Fibroblast of lung (primary cell): Measurements from ENCODE around the gene PATJ. TPM values are rescaled to one million over a fixed set of nuclear protein-coding genes. Genes with fewer than 3 reads are reported as not detected.

ENCODE experiments used
- DNase-seq, 2 donors: peaks; one replicate each; pipeline versions ENCODE4 v3.0.0 to v3.0.0-alpha.2; 2010; ENCODE audit warnings: low read depth in 2 of 2
- H2AFZ ChIP-seq: 2 replicates; pipeline ENCODE4 v1.5.1; 2012; ENCODE audit warnings: low read length, control low read depth, inconsistent platforms
- H3K27ac ChIP-seq: 2 replicates; pipeline ENCODE4 v1.5.1; 2011; ENCODE audit warnings: low read length, control low read depth; ENCODE audit not compliant: insufficient read depth
- H3K27me3 ChIP-seq: 2 replicates; pipeline ENCODE4 v1.5.1; 2011; ENCODE audit warnings: mild to moderate bottlenecking, low read length; ENCODE audit not compliant: control insufficient read depth, insufficient read depth
- H3K36me3 ChIP-seq: 2 replicates; pipeline ENCODE4 v1.5.1; 2011; ENCODE audit warnings: low read length; ENCODE audit not compliant: control insufficient read depth, insufficient read depth
- H3K4me1 ChIP-seq: 2 replicates; pipeline ENCODE4 v1.5.1; 2011; ENCODE audit warnings: low read length; ENCODE audit not compliant: control insufficient read depth, insufficient read depth; ENCODE audit errors: extremely low read depth
- H3K4me2 ChIP-seq: 2 replicates; pipeline ENCODE4 v1.5.1; 2011; ENCODE audit warnings: low read length, control low read depth; ENCODE audit not compliant: insufficient read depth; ENCODE audit errors: extremely low read depth
- H3K4me3 ChIP-seq, 4 experiments: fragments of 200-600 bp in 1 of 4; sonication (generic) in 1 of 4; replicated peaks in 1 of 4; 2 replicates each; pipeline ENCODE4 v1.5.1; 2011 to 2016; ENCODE audit warnings: low read length in 4 of 4, low read depth in 3 of 4, mild to moderate bottlenecking in 3 of 4, control low read depth in 2 of 4, inconsistent platforms in 1 of 4, mixed read lengths in 1 of 4; ENCODE audit not compliant: insufficient read depth in 1 of 4; ENCODE audit errors: control extremely low read depth in 1 of 4
- H3K79me2 ChIP-seq: 2 replicates; pipeline ENCODE4 v1.5.1; 2012; ENCODE audit warnings: mild to moderate bottlenecking, low read length, inconsistent platforms; ENCODE audit not compliant: control insufficient read depth, insufficient read depth
- H3K9ac ChIP-seq: 2 replicates; pipeline ENCODE4 v1.5.1; 2011; ENCODE audit warnings: mild to moderate bottlenecking, low read length, control low read depth; ENCODE audit not compliant: insufficient read depth
- H3K9me3 ChIP-seq: 2 replicates; pipeline ENCODE4 v1.5.1; 2012; ENCODE audit warnings: low read depth, low read length; ENCODE audit not compliant: control insufficient read depth, insufficient read depth
- H4K20me1 ChIP-seq: 2 replicates; pipeline ENCODE4 v1.5.1; 2011; ENCODE audit warnings: low read length; ENCODE audit not compliant: control insufficient read depth, insufficient read depth; ENCODE audit errors: extremely low read depth
- CTCF ChIP-seq, 2 donors: IDR thresholded peaks in 1 of 2; conservative IDR thresholded peaks in 1 of 2; 1 replicate in 1 of 2; 2 replicates in 1 of 2; pipeline ENCODE4 v1.5.1; 2011 to 2012; ENCODE audit warnings: low read length in 2 of 2, control low read depth in 1 of 2, inconsistent platforms in 1 of 2, low read depth in 1 of 2, mild to moderate bottlenecking in 1 of 2
- EZH2 ChIP-seq: IDR thresholded peaks from 2 replicates; pipeline ENCODE4 v1.5.1; 2012; ENCODE audit warnings: low read length, control low read depth, mild to moderate bottlenecking; ENCODE audit errors: missing control alignments
- polyA plus RNA-seq, 2 donors: library from polyadenylated mRNA; depleted of rRNA in 1 of 2; stranded (reverse) in 1 of 2; unstranded in 1 of 2; fragments of >200 nt; gene quantifications; 2 replicates each; pipeline ENCODE4 v1.2.1, GENCODE V29; 2011 to 2012; ENCODE audit warnings: missing spikeins in 1 of 2
- total RNA-seq: library from RNA; depleted of rRNA; stranded (reverse); fragments of >200 nt; gene quantifications from 2 replicates; pipeline ENCODE4 v1.2.1, GENCODE V29; 2014

Gene PATJ
- total and polyA plus RNA-seq, 2 donors (not counting 1 experiment from before 2014, with no cell fraction given), result 2.5 to 12.4 TPM

GRCh38 chr1:61910035-61910434 lies 167.8 kb downstream of the PATJ start:
- Histone ChIP-seq H2AFZ (no peak overlapping the region), H3K27ac (no peak overlapping the region), H3K4me2 (no peak overlapping the region), H3K9ac (no peak overlapping the region), H4K20me1 (no peaks in the 10 kb centered on the region), H3K27me3 (no peaks in the 10 kb centered on the region), H3K36me3 (no peaks in the 10 kb centered on the region), H3K79me2 (no peaks in the 10 kb centered on the region), H3K4me1 (no peaks in the 10 kb centered on the region), H3K4me3 (no peak overlapping the region), H3K9me3 (no peaks in the 10 kb centered on the region)
- TF ChIP-seq CTCF (conservative IDR thresholded peaks at IDR 0.05 in 1 of 2, IDR thresholded peaks at IDR 0.05 in 1 of 2; ENCODE audit: low read depth in 1 of 2, low read length in 2 of 2) (no peak), EZH2 (no peak)
- DNase-seq, result no peak

GRCh38 chr1:61914823-61915482 lies 172.7 kb downstream of the PATJ start:
- Histone ChIP-seq H2AFZ (no peak overlapping the region), H3K9me3 (no peaks in the 10 kb centered on the region), H3K4me2 (no peak overlapping the region), H3K79me2 (no peaks in the 10 kb centered on the region), H3K9ac (no peak overlapping the region), H3K27me3 (no peaks in the 10 kb centered on the region), H3K4me1 (no peaks in the 10 kb centered on the region), H4K20me1 (no peaks in the 10 kb centered on the region), H3K4me3 (no peak overlapping the region), H3K36me3 (no peaks in the 10 kb centered on the region), H3K27ac (no peak overlapping the region)
- DNase-seq, result peak in 1 of 2 donors; percentile 18
- TF ChIP-seq CTCF (conservative IDR thresholded peaks at IDR 0.05 in 1 of 2, IDR thresholded peaks at IDR 0.05 in 1 of 2; ENCODE audit: low read depth in 1 of 2, low read length in 2 of 2), result no peak
- TF ChIP-seq EZH2, result no peak

GRCh38 chr1:61921435-61921834 lies 179.2 kb downstream of the PATJ start:
- Histone ChIP-seq H2AFZ (no peak overlapping the region), H3K4me3 (no peak overlapping the region), H3K4me2 (no peak overlapping the region), H3K79me2 (no peaks in the 10 kb centered on the region), H3K4me1 (no peaks in the 10 kb centered on the region), H3K27ac (no peak overlapping the region), H3K9me3 (no peaks in the 10 kb centered on the region), H3K27me3 (no peaks in the 10 kb centered on the region), H3K36me3 (no peaks in the 10 kb centered on the region), H3K9ac (no peak overlapping the region), H4K20me1 (no peaks in the 10 kb centered on the region)
- no peak for TF ChIP-seq EZH2
- TF ChIP-seq CTCF (conservative IDR thresholded peaks at IDR 0.05 in 1 of 2, IDR thresholded peaks at IDR 0.05 in 1 of 2; ENCODE audit: low read depth in 1 of 2, low read length in 2 of 2), result peak; percentile 24 to 33
- DNase-seq, result peak in 1 of 2 donors; percentile 6
